Stimulated activated naive CD4-positive, alpha-beta T cell (primary cell): ENCODE data around the gene AHCTF1.
A peak's percentile ranks its signal among the peaks of the same experiment; 100 is the strongest.
"Not testable (repeated sequence)": the region's sequence is repeated elsewhere in the genome, so short reads cannot be mapped to it uniquely, and the experiment has no call there.

Source experiments
- DNase-seq, 6 experiments: peaks; one replicate each; lab custom pipeline; 2025; lab: John Stamatoyannopoulos, UW

The AHCTF1 gene

GRCh38 chr1:246923482-246923881 is 8.3 kb downstream of the AHCTF1 start:
- no peak for DNase-seq

- DNase-seq: no peak
Measured at GRCh38 chr1:246921481-246921880, 10.3 kb downstream of the AHCTF1 start.

- DNase-seq: no peak
Measured at GRCh38 chr1:246919902-246920301, 11.8 kb downstream of the AHCTF1 start.

- DNase-seq: not testable (repeated sequence)
Measured at GRCh38 chr1:246916026-246916923, 15.5 kb downstream of the AHCTF1 start.

GRCh38 chr1:246907472-246907871 is 24.3 kb downstream of the AHCTF1 start:
- DNase-seq: peak in 1 of 6 experiments; percentile 32

GRCh38 chr1:246906833-246907232 is 24.9 kb downstream of the AHCTF1 start:
- DNase-seq: no peak

GRCh38 chr1:246901874-246902273 is 29.9 kb downstream of the AHCTF1 start:
- DNase-seq: no peak

GRCh38 chr1:246897302-246897701 is 34.4 kb downstream of the AHCTF1 start:
- DNase-seq: no peak

GRCh38 chr1:246893191-246893939 is 38.4 kb downstream of the AHCTF1 start:
- no peak for DNase-seq

- DNase-seq: no peak
Measured at GRCh38 chr1:246891105-246891504, 40.6 kb downstream of the AHCTF1 start.

GRCh38 chr1:246888522-246888921 is 43.2 kb downstream of the AHCTF1 start:
- no peak for DNase-seq

GRCh38 chr1:246885389-246885788 is 46.4 kb downstream of the AHCTF1 start:
- not testable (repeated sequence) for DNase-seq

- DNase-seq: no peak
Measured at GRCh38 chr1:246878551-246878950, 53.2 kb downstream of the AHCTF1 start.

GRCh38 chr1:246876431-246876830 is 55.3 kb downstream of the AHCTF1 start:
- no peak for DNase-seq

GRCh38 chr1:246875041-246876026 is 56.4 kb downstream of the AHCTF1 start:
- no peak for DNase-seq

- no peak for DNase-seq
Measured at GRCh38 chr1:246865921-246866320, 65.8 kb downstream of the AHCTF1 start.

- not testable (repeated sequence) for DNase-seq
Measured at GRCh38 chr1:246863791-246864190, 68.0 kb downstream of the AHCTF1 start.

GRCh38 chr1:246860401-246860800 is 71.3 kb downstream of the AHCTF1 start:
- DNase-seq: no peak

GRCh38 chr1:246856371-246856770 is 75.4 kb downstream of the AHCTF1 start:
- no peak for DNase-seq

GRCh38 chr1:246850640-246851039 is 81.1 kb downstream of the AHCTF1 start:
- not testable (repeated sequence) for DNase-seq

- DNase-seq: no peak
Measured at GRCh38 chr1:246843876-246844275, 87.9 kb downstream of the AHCTF1 start.

GRCh38 chr1:246840761-246841160 is 91.0 kb downstream of the AHCTF1 start:
- not testable (repeated sequence) for DNase-seq
